Osteoblast (primary cell): ENCODE measurements around the gene TMEM141. TPM values are rescaled to one million over a fixed set of nuclear protein-coding genes. Genes with fewer than 3 reads are reported as not detected.
"Not testable (repeated sequence)": the region's sequence is repeated elsewhere in the genome, so short reads cannot be mapped to it uniquely, and the experiment has no call there.

Experiments used
- DNase-seq: peaks from one replicate; pipeline ENCODE4 v3.0.0; 2011; ENCODE audit warnings: low spot score, mixed read lengths; ENCODE audit not compliant: insufficient read length; ENCODE audit errors: missing footprints
- H2AFZ ChIP-seq: 2 replicates; pipeline ENCODE4 v1.6.0; 2011; ENCODE audit warnings: mild to moderate bottlenecking, low read length
- H3K27ac ChIP-seq: 2 replicates; pipeline ENCODE4 v1.5.1; 2011; ENCODE audit warnings: mild to moderate bottlenecking, low read depth, low read length, moderate library complexity
- H3K27me3 ChIP-seq: 2 replicates; pipeline ENCODE4 v1.6.0; 2012; ENCODE audit warnings: mild to moderate bottlenecking, control low read depth, inconsistent platforms, low read length, moderate library complexity; ENCODE audit not compliant: insufficient read depth
- H3K36me3 ChIP-seq: 2 replicates; pipeline ENCODE4 v1.5.1; 2011; ENCODE audit warnings: mild to moderate bottlenecking, low read length, control low read depth, moderate library complexity; ENCODE audit not compliant: insufficient read depth
- H3K4me1 ChIP-seq: 2 replicates; pipeline ENCODE4 v1.5.1; 2011; ENCODE audit warnings: mild to moderate bottlenecking, low read length, control low read depth, moderate library complexity; ENCODE audit not compliant: insufficient read depth
- H3K4me2 ChIP-seq: 2 replicates; pipeline ENCODE4 v1.6.0; 2011; ENCODE audit warnings: mild to moderate bottlenecking, low read length; ENCODE audit not compliant: insufficient read depth
- H3K4me3 ChIP-seq: fragments of 200-600 bp; sonication (generic); 3 replicates; pipeline ENCODE4 v1.5.1; 2012; ENCODE audit warnings: mild to moderate bottlenecking, low read length, inconsistent platforms; ENCODE audit not compliant: insufficient read depth
- H3K79me2 ChIP-seq: 2 replicates; pipeline ENCODE4 v1.6.0; 2012; ENCODE audit warnings: mild to moderate bottlenecking, low read length, control low read depth, inconsistent platforms; ENCODE audit not compliant: insufficient read depth
- H3K9me3 ChIP-seq: 2 replicates; pipeline ENCODE4 v1.5.1; 2011; ENCODE audit warnings: low read depth, low read length, control low read depth
- H4K20me1 ChIP-seq: 2 replicates; pipeline ENCODE4 v1.6.0; 2012; ENCODE audit warnings: mild to moderate bottlenecking, low read length, control low read depth; ENCODE audit not compliant: insufficient read depth
- CTCF ChIP-seq: IDR thresholded peaks from 2 replicates; pipeline ENCODE4 v1.5.1; 2011; ENCODE audit warnings: mild to moderate bottlenecking, low read depth, low read length, moderate library complexity; ENCODE audit errors: extremely low read depth
- total RNA-seq: library from RNA; depleted of rRNA; stranded (reverse); fragments of >200 nt; gene quantifications from 2 replicates; pipeline ENCODE4 v1.2.3, GENCODE V29; 2012

TMEM141 gene
- total RNA-seq, 1 donor = 39.8 TPM

- Histone ChIP-seq H3K4me2 (no peak overlapping the region), H3K4me3 (no peak overlapping the region), H4K20me1 (no peaks in the 10 kb centered on the region), H3K79me2 (peaks cover 3% of the 10 kb centered on the region), H2AFZ (no peak overlapping the region), H3K4me1 (peaks cover 8% of the 10 kb centered on the region), H3K27me3 (peaks cover 8% of the 10 kb centered on the region), H3K36me3 (no peaks in the 10 kb centered on the region), H3K27ac (no peak overlapping the region), H3K9me3 (no peaks in the 10 kb centered on the region)
- no peak for DNase-seq
- no peak for TF ChIP-seq CTCF
Observed at GRCh38 chr9:136786451-136786850, 4.7 kb upstream of the TMEM141 start.

DNA sequence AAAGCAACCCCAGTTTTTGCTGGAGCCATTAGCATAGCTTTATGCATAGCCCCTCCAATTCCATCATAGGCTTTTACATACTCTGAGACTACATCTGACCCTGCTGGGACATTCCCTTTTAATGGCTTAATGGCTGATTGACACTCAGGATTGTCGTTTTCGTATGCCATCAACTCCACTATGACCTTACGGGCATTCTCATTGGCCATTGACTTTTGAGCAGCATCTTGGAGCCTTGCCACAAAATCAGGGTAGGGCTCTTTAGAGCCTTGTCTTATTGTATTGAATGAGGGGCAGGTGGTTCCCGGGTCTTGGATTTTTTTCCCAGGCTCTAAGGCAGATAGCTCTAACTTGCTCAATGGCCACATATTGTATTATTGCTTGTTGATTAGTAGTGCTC lies 4.2 kb upstream of the TMEM141 start:
- not testable (repeated sequence) for H4K20me1 ChIP-seq, H3K79me2 ChIP-seq, H3K27me3 ChIP-seq, H3K4me2 ChIP-seq, H2AFZ ChIP-seq, H3K9me3 ChIP-seq, DNase-seq, H3K4me3 ChIP-seq, H3K36me3 ChIP-seq, H3K27ac ChIP-seq
- H3K4me1 ChIP-seq = peaks cover 13% of the 10 kb centered on the region

GRCh38 chr9:136787690-136788400 lies 3.3 kb upstream of the TMEM141 start:
- Histone ChIP-seq H3K36me3 (peaks cover 2% of the 10 kb centered on the region), H4K20me1 (peaks cover 8% of the 10 kb centered on the region), H3K4me1 (peaks cover 15% of the 10 kb centered on the region), H3K27ac (no peak overlapping the region), H3K27me3 (peaks cover under 1% of the 10 kb centered on the region), H3K9me3 (no peaks in the 10 kb centered on the region), H2AFZ (no peak overlapping the region), H3K79me2 (peaks cover 11% of the 10 kb centered on the region), H3K4me2 (peak overlapping the region; percentile 54), H3K4me3 (no peak overlapping the region)
- DNase-seq = peak; percentile 88
- TF ChIP-seq CTCF = peak; percentile 75

DNA sequence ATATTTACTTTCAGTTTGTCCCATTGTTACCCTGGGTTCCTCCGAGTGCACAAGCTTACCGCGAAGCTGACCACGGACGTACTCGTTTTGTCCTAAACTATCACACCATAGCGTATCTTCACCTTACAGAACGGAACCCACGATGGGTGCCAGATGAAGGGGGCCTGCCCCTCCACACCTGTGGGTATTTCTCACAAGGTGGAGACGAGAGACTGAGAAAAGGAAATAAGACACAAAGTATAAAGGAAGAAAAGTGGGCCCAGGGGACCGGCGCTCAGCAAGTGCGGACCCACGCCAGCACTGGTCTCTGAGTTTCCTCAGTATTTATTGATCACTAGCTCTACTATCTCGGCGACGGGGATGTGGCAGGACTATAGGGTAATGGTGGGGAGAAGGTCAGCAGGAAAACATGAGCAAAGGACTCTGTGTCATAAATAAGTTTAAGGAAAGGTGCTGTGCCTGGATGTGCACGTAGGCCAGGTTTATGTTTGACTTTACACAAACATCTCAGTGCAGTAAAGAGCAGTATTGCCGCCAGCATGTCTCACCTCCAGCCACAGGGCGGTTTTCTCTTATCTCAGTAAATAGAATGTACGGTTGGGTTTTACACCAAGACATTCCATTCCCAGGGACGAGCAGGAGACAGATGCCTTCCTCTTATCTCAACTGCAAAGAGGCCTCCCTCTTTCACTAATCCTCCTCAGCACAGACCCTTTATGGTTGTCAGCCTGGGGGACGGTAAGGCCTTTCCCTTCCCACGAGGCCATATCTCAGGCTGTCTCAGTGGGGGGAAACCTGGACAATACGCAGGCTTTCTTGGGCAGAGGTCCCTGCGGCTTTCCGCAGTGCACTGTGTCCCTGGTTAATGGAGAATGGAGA lies 2.3 kb upstream of the TMEM141 start:
- not testable (repeated sequence) for DNase-seq

More for the DNA sequence above, 2.3 kb upstream of the TMEM141 start:
- not testable (repeated sequence) for H3K36me3 ChIP-seq, H3K4me3 ChIP-seq, H2AFZ ChIP-seq, H3K4me2 ChIP-seq, H3K27ac ChIP-seq, H3K9me3 ChIP-seq, H3K27me3 ChIP-seq
- H4K20me1 ChIP-seq = peaks cover 18% of the 10 kb centered on the region
- H3K4me1 ChIP-seq = peaks cover 15% of the 10 kb centered on the region
- H3K79me2 ChIP-seq = peaks cover 11% of the 10 kb centered on the region
